IPS-NIHi11 (cell line): ENCODE results near the gene RRP1.
"Not testable (repeated sequence)": the region's sequence is repeated elsewhere in the genome, so short reads cannot be mapped to it uniquely, and the experiment has no call there.

Source experiments
- DNase-seq: peaks from one replicate; pipeline ENCODE4 v3.0.0; 2012; ENCODE audit warnings: mixed read lengths, low spot score

Gene RRP1

DNA sequence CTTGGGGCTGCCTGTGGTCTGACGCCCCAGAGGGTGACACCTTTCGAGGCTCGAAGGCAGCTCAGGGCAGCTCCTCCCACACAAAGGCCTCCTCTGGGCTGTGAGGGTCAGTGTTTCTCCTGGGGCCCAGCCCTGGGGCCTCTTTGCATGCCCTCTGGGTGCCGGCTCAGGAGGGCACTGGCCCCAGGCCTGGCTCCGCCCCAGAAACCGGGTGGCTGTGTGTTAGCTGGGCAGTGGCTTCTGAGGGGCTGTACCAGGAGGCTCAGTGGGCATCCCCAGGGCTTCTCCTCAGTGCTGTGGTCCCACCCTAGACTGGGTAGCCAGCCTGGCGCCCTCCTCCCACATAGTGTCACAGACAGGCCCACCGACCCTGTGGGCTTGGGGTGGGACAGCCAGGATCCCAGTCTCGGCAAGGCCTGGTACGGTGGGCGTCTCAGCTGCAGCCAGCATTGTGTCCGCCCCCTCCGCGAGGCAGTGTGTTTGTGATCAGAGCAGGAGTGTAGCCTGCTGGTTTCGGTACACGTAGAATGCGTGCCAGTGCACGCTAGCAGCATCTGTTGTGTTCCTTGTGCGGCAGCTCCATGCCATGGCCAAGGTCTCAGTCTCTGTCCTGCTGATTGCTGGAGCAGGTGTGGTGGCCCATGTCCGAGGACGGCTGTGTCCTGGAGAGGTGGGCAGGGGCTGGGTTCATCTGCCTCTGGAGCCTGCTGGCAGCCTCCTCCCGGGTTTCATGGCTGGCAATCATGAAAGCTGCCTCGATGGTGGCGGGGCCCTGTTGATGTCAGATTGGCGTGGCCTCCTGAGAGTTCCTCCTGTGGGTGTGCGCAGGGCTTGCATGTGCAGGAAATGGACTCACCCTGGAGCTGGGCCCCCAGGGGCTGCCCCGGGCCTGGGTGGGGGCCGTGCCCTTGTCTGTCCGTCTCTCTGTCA, 28.0 kb downstream of the RRP1 start:
- DNase-seq = no peak

DNA sequence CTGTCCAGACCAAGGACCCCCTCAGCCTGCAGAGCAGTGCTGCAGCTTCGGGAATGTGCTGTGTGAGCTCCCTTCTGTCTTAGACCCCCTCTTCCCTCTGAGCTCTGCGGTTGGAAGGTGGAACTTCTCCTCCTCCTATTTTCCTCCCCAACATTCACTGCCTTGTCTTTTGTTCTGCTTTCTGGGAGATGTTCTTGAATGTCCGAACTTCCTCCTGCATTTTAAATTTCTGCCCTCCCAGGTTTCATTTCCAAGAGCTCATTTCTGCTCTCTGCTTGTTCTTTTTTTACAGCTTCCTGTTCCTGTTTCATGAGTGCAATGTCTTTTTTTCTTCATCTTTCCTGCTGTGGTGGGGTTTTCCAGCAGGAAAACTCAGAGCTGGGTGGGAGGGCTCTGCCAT, 29.3 kb downstream of the RRP1 start:
- no peak for DNase-seq

DNA sequence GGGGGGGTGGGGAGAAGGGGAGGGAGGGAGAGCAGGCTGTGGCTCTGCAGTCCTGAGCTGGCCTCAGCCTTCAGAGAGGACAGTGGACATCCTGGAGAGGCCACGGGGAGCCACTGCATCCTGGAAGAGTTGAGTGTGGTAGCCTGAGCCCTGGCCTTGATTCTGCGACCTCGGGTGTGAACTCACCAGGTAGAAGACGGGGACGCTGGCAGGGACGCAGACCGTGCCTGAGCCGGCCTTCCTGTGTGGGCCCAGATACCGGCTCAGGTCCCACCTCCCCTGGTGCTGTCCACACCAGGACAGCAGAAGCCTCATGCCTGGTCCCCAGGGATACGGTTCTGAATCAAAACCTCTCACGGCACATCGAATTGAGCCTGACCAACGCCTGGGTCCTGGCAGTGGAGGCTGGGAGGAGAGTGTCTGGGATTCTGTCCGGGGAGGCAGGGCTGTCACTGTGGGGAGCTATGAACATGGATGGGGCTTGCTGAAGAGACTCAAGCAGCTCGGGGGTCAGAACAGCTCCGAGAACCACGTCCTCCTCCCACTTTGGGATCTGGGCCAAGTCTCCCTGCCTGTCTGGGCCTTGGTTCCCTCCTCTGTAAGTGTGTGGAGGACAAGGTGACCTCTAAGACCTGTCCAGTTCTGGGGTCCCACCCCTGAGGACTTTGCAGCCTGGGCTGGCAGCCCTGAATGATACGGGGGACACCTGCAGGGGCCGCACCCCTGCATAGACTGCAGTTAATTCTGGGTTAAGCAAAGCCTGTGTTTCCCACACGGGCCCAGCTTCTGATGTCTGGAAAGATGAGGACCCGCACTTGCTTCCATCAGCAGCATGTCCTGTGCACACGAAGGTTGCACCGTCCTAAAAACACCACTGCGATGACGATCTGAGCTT, 30.4 kb downstream of the RRP1 start:
- no peak for DNase-seq

DNA sequence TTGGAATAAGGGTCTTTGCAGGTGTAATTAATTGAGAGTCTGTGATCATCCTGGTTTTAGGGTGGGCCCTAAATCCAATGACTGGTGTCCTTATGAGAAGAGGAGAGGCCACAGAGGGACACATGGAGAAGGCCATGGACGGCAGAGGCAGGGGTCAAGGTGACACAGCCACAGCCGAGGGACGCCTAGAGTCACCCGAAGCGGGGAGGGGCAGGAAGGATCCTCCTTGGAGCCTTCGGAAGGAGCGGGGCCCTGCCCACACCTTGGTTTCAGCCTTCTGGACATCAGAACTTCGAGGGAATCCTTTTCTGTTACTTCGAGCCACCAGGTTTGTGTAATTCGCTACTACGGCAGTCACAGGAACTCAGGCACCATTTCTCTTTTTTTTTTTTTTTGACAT, 31.1 kb downstream of the RRP1 start:
- no peak for DNase-seq

GRCh38 chr21:43822166-43822565, 32.8 kb downstream of the RRP1 start:
- DNase-seq = not testable (repeated sequence)

DNA sequence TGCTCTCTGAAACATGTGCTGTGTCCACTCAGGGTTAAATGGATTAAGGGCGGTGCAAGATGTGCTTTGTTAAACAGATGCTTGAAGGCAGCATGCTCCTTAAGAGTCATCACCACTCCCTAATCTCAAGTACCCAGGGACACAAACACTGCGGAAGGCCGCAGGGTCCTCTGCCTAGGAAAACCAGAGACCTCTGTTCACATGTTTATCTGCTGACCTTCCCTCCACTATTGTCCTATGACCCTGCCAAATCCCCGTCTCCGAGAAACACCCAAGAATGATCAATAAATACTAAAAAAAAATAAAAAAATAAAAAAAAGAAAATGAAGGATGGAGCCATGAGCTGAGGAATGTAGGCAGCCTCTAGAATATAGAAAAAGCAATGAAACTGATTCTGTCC, 33.4 kb downstream of the RRP1 start:
- DNase-seq = not testable (repeated sequence)

GRCh38 chr21:43824333-43825241, 35.2 kb downstream of the RRP1 start:
- DNase-seq = no peak

DNA sequence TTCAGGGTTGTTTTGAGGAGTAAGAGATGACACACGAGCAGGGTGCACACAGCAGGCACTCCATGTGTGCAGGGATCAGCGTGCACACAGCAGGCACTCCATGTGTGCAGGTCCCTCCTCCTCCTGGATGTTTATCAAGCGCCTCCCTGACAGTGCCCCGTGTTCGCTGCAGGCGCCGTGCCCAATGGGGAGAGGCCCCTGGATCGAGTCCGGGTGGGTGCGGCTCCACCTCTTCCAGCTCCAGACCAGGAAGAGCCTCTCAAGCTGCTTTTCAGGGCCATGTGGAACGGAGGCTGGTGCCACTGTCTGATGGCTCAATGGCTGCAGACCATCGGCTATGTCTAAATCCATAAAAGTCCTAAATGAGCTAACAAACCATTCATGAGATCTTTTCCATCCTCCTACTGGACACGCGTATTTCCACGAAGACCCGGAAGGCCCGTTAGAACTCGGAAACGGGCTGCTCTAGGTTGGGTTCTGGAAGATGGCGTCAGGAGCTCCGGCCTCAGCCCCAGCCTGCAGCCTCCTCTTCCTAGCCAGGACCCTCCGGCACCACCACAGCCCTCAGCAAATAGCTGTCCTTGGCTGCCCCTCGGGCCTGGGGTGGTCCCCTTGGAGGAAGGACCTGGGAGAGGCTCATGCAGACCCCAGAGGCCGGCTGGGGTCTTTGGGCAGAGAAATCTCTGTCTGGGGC, 36.0 kb downstream of the RRP1 start:
- no peak for DNase-seq

DNA sequence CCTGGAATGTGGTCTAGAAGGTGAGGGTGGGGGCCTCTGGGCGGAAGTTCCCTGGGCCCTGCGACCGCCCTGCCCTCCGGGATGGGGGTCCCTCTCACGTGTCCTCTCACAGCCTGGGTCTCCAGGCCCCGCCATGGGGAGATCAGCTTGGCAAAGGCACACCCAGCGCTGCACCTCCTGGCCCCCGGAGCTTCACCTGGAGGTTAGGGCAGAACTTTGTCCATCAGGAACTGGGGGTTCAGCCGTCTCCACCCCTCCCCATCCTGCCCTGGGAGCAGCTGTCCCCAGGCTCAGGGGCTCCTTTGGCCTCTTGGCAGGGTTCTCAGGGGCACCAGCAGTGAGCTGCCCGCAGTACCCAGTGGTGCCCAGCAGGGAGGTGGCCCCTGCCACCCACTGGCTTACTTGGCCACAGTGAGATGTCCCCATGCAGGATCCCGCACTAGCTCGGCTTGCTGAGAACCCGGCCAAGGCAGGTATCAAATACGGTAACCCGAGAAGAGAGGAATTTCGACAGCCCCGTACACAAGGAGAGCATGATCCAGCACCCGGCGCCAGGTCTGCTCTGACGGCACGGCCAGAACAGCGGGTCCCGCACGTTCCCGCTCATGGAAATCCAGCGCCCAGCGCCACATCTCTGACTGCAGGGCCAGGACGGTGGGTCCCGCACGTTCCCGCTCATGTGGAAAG, 36.7 kb downstream of the RRP1 start:
- peak; percentile 72 for DNase-seq

- DNase-seq = no peak
Observed at GRCh38 chr21:43826623-43826974, 37.2 kb downstream of the RRP1 start.

GRCh38 chr21:43827015-43827611, 37.7 kb downstream of the RRP1 start:
- peak; percentile 6 for DNase-seq

DNA sequence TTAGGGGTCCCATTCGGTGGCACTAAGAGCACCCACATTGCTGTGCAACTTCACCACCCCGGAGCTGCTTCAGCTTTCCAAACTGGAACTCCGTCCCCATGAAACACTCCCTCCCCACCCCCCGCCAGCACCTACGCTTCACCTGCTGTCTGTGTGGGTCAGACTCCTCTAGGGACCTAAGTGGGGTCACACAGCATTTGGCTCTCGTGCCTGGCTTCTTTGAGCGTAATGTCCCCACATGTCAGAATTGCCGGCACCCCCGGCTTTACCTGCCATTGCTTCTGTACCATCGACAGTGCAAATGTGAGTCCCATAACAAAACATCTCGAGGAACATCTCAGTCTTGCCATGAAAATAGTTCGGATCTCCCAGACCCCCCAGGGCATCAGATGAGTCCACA, 39.8 kb downstream of the RRP1 start:
- no peak for DNase-seq

DNA sequence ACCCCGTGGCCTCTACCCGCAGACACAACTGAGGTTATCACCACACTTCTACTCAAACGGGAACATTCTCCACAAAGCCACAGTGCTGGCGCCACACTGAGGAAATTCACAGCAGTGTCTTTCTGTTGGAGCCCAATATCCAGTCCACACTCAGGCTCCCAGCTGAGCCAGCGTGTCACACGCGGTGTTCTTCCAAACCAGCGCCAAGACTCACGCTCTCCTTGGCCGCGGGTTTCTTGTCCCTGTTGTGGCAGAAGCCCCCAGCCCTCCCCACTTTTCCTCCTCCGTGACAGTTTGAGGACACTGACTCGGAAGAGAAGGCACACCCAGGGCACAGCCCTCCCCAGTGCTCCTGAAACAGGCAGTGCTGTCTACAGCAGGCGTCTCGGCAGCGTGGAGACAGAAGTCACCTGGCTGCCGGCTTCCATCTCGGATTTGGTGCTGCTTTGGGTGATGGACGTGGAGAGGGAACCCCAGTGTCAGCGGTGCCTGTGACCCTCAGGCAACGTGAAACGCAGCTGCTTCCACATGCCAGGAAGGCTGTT, 40.3 kb downstream of the RRP1 start:
- DNase-seq = peak; percentile 32

- peak; percentile 2 for DNase-seq
Observed at GRCh38 chr21:43832158-43832550, 42.8 kb downstream of the RRP1 start.

GRCh38 chr21:43832648-43833047, 43.3 kb downstream of the RRP1 start:
- DNase-seq = peak; percentile 3

DNA sequence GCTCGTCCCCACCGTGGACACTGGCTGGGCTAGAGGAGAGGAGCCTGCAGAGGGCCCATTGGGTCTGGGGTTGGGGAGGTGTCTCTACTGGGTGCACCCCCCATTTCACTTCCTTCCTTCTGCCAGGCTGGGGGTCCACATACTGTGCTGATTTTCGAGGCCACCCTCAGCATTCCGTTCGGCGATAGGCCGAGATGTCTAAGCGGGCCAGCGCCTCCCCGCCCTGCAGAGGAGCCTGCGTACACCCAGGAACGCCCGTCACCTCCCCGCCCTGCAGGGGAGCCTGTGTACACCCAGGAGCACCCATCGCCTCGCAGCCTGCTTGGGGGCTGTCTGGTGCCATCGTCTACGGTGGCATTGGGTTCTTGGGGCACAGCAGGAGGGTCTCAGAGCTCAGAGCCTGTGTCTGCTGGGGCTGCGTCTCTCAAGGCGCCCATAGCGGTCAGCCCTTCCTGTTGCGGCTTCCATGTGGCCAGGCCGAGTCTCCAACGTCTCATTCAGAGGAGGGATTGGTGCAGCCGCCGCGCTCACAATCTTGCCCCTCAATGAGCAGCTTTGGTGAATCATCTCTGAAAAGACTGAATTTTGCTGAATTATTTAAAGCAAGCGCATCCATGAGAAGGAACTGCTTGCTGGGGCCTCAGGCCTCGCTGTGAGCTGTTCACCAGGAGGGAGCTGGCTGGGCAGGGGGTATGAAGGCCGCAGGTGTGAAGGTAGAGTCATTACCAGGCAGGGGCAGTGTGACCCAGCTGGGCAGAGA, 44.9 kb downstream of the RRP1 start:
- DNase-seq = peak; percentile 5

- DNase-seq = no peak
Observed at GRCh38 chr21:43835050-43835449, 45.7 kb downstream of the RRP1 start.

DNA sequence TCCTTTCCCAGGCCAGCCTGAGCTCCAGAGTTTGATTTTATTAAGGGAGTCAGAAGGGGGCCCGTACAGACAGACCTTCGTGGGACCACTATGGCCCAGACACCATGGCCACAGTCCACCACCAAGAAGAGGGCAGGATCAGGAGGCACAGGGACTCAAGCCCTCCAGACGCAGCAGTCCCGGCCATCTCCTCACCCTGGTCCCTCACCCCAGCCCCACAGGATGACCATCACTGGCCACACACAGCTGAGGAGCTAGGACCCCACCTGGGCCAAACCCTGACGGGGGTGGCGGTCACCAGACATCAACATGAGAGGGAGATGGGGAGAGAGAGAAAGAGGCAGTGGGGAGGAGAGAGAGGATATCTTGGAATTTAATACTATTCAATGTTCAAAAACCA, 46.5 kb downstream of the RRP1 start:
- DNase-seq = no peak

DNA sequence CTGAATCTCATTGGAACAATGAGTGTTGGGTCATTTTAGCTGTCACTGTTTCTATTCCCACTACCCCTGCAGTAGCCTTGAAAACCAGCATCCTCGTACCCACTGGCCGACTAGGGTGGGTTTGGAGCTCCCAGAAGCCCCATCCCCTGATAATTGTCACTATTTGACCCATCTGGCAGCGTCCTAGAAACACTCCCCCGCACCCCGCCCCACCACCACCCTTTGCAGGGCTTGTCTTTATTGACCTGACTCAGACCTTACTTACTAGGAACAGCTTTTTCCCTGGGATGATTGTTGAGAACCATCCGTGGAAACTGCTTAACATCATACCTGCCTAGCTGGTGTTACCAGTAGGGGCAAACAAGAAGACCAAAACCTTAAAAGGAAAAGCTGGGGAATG, 47.2 kb downstream of the RRP1 start:
- no peak for DNase-seq
